Measurements from ENCODE around the gene C3orf33. TPM values are rescaled to one million over a fixed set of nuclear protein-coding genes. Genes with fewer than 3 reads are reported as not detected.

Gene C3orf33
- total and polyA plus RNA-seq, 2 of the 8 experiments (the other 6 are each of a cell fraction or from before 2014, with no cell fraction given), result 3.4 to 4.5 TPM

- Histone ChIP-seq H2BK5ac (ENCODE audit: low read depth, low read length) (no peak overlapping the region), H4K8ac (ENCODE audit: extremely low read depth, insufficient read depth, low read length) (no peak overlapping the region), H4K5ac (ENCODE audit: insufficient read length, low read depth, low read length) (peak overlapping the region; percentile 86), H3K9me3 (ENCODE audit: insufficient read depth in 2 of 2, low read depth in 1 of 2, low read length in 1 of 2) (no peaks in the 10 kb centered on the region), H3K9ac (replicated peaks in 1 of 4; ENCODE audit: extremely low read depth in 1 of 4, low read depth in 3 of 4, low read length in 3 of 4) (peak overlapping the region in 1 of 4 experiments; percentile 77; a peak in 2 of 7 replicates), H3K56ac (replicated peaks; ENCODE audit: insufficient read length, low read depth, low read length) (no peak overlapping the region), H3K36me3 (ENCODE audit: control insufficient read depth in 2 of 4, insufficient read depth in 4 of 4, low read length in 3 of 4) (no peaks in the 10 kb centered on the region), H3K23ac (ENCODE audit: insufficient read length) (no peak overlapping the region), H3K23me2 (ENCODE audit: low read depth, low read length) (no peaks in the 10 kb centered on the region), H3K14ac (ENCODE audit: insufficient read length) (no peak overlapping the region), H2BK120ac (replicated peaks; ENCODE audit: low read depth, low read length) (no peak overlapping the region), H3K4me1 (replicated peaks in 1 of 4; ENCODE audit: control insufficient read depth in 3 of 4, insufficient read depth in 4 of 4, low read length in 3 of 4) (peaks cover 0 to 2% (median 1%) of the 10 kb centered on the region in 4 experiments; a peak in 3 of 7 replicates), H2BK15ac (ENCODE audit: low read length) (no peak overlapping the region), H3K79me2 (ENCODE audit: control insufficient read depth in 1 of 2, insufficient read depth in 2 of 2, low read length in 2 of 2) (no peaks in the 10 kb centered on the region), H3K27me3 (replicated peaks in 1 of 4; ENCODE audit: control insufficient read depth in 3 of 4, extremely low read depth in 1 of 4, insufficient read depth in 3 of 4, low read length in 3 of 4) (no peaks in the 10 kb centered on the region; a peak in 1 of 7 replicates), H3K79me1 (ENCODE audit: low read depth, low read length) (no peaks in the 10 kb centered on the region), H3K4ac (replicated peaks; ENCODE audit: insufficient read length, low read depth, low read length) (no peak overlapping the region), H3K4me2 (ENCODE audit: insufficient read depth in 1 of 2, low read depth in 2 of 2, low read length in 2 of 2) (peak overlapping the region; percentile 21 to 72), H2AK5ac (ENCODE audit: low read depth, low read length) (no peak overlapping the region), H3K27ac (ENCODE audit: low read depth, low read length) (no peak overlapping the region), H2BK20ac (ENCODE audit: low read length) (no peak overlapping the region), H2BK12ac (ENCODE audit: low read depth, low read length) (no peak overlapping the region), H4K91ac (replicated peaks; ENCODE audit: insufficient read length, low read length) (no peak overlapping the region), H3K18ac (ENCODE audit: extremely low read depth, low read length) (no peak overlapping the region), H4K20me1 (replicated peaks in 1 of 2; ENCODE audit: control insufficient read depth in 1 of 2, insufficient read depth in 2 of 2, low read length in 2 of 2) (no peaks in the 10 kb centered on the region), H2AFZ (ENCODE audit: low read length) (peak overlapping the region; percentile 48; the same call in 1 of the 2 replicates), H3K4me3 (ENCODE audit: extremely low read depth in 1 of 4, insufficient read depth in 2 of 4, low read depth in 3 of 4, low read length in 4 of 4) (peak overlapping the region; percentile 71 to 90 (median 76))
- ChIA-PET POLR2A (ENCODE audit: partially characterized antibody) (interaction anchor here (0.6 to 2.6 kb wide), 13 partner anchors 11 to 202 kb away, joined by 3 to 27 read pairs (median 4); partner anchors contain the start of genes GMPS, PLCH1 and SLC33A1), CTCF (ENCODE audit: partially characterized antibody) (interaction anchor here (0.6 to 2.9 kb wide), 54 partner anchors 9 to 554 kb away, joined by 3 to 23 read pairs (median 4); partner anchors contain the start of genes GMPS and SLC33A1)
- TF ChIP-seq SIX5 (IDR thresholded peaks at IDR 0.05; ENCODE audit: low read depth, low read length) (no peak), NANOG (IDR thresholded peaks at IDR 0.05; ENCODE audit: insufficient read depth, low read depth, low read length, poor library complexity, severe bottlenecking) (no peak), BACH1 (IDR thresholded peaks at IDR 0.05; ENCODE audit: low read length) (no peak), KDM1A (IDR thresholded peaks at IDR 0.05; ENCODE audit: borderline replicate concordance, low read length) (peak; percentile 73; the same call in 1 of the 2 replicates)
- DNase-seq (ENCODE audit: low read depth in 1 of 2, low spot score in 2 of 2), result no peak
- WGBS, 2 experiments (ENCODE audit: extremely low coverage in 1 of 2, insufficient coverage in 1 of 2, insufficient read length in 1 of 2, insufficient replicate concordance in 2 of 2, low coverage in 1 of 2, low lambda C conversion rate in 2 of 2, missing lambda C conversion rate in 1 of 2), result 75% methylated on average over 13 of the region's 15 CpGs; no CpG with 5 or more reads in 1 of the 2 experiments
- no peak for FAIRE-seq
These were observed 775 bp downstream of the C3orf33 start for GRCh38 chr3:155805204-155805801.

Data from H1 (cell line).